Left ventricle myocardium inferior (tissue), 1 donor: ENCODE results near the gene SH3TC1. TPM values are rescaled to one million over a fixed set of nuclear protein-coding genes. Genes with fewer than 3 reads are reported as not detected.
A peak's percentile ranks its signal among the peaks of the same experiment; 100 is the strongest.

Experiments
- DNase-seq: peaks from one replicate; pipeline ENCODE4 v3.0.0-alpha.2; 2020
- H3K27ac ChIP-seq: fragments of 200-600 bp; replicated peaks from 2 replicates; pipeline ENCODE4 v1.8.0; 2021
- H3K27me3 ChIP-seq: fragments of 200-600 bp; 2 replicates; pipeline ENCODE4 v1.8.0; 2021; ENCODE audit warnings: low read depth
- H3K36me3 ChIP-seq: fragments of 200-600 bp; 2 replicates; pipeline ENCODE4 v1.8.0; 2021
- H3K4me1 ChIP-seq: fragments of 200-600 bp; 2 replicates; pipeline ENCODE4 v1.8.0; 2021
- H3K4me3 ChIP-seq: fragments of 200-600 bp; 2 replicates; pipeline ENCODE4 v1.8.0; 2021; ENCODE audit warnings: mild to moderate bottlenecking, moderate library complexity
- H3K9me3 ChIP-seq: fragments of 200-600 bp; replicated peaks from 2 replicates; pipeline ENCODE4 v1.8.0; 2021
- intact Hi-C: fragments of 100-400 bp; cut with micrococcal nuclease; formaldehyde crosslinking; loops from one replicate; pipeline ENCODE4 v1.11.0; 2022
- total RNA-seq: library from RNA; stranded (reverse); fragmentation: NEBNext Ultra II Directional; extraction: Animal tissue kit (Norgen Biotek cat#: 25700); gene quantifications from one replicate; pipeline ENCODE4 v1.2.1, GENCODE V29; 2021
- TF ChIP-seq, protein P1 (sequence below): fragments of 200-600 bp; IDR thresholded peaks from 2 replicates; pipeline ENCODE4 v1.8.0; 2021; ENCODE audit warnings: antibody characterized with exemption, mild to moderate bottlenecking, borderline replicate concordance
- donor health status: DM: no; HTN: yes; CAD: no; lungs with severe emphysema.

The SH3TC1 gene
- total RNA-seq, 1 donor from 2014 or later = 13.6 TPM

- Histone ChIP-seq H3K9me3 (no peaks in the 10 kb centered on the region), H3K36me3 (no peaks in the 10 kb centered on the region), H3K27me3 (peaks cover 11% of the 10 kb centered on the region), H3K27ac (no peak overlapping the region), H3K4me1 (peaks cover 46% of the 10 kb centered on the region), H3K4me3 (peak overlapping the region; percentile 82)
- DNase-seq = peak; percentile 51
- intact Hi-C loops = no loop called here
- TF ChIP-seq, protein P1, sequence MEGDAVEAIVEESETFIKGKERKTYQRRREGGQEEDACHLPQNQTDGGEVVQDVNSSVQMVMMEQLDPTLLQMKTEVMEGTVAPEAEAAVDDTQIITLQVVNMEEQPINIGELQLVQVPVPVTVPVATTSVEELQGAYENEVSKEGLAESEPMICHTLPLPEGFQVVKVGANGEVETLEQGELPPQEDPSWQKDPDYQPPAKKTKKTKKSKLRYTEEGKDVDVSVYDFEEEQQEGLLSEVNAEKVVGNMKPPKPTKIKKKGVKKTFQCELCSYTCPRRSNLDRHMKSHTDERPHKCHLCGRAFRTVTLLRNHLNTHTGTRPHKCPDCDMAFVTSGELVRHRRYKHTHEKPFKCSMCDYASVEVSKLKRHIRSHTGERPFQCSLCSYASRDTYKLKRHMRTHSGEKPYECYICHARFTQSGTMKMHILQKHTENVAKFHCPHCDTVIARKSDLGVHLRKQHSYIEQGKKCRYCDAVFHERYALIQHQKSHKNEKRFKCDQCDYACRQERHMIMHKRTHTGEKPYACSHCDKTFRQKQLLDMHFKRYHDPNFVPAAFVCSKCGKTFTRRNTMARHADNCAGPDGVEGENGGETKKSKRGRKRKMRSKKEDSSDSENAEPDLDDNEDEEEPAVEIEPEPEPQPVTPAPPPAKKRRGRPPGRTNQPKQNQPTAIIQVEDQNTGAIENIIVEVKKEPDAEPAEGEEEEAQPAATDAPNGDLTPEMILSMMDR = no peak
Observed at GRCh38 chr4:8157496-8157895, 41.6 kb upstream of the SH3TC1 start.

DNA sequence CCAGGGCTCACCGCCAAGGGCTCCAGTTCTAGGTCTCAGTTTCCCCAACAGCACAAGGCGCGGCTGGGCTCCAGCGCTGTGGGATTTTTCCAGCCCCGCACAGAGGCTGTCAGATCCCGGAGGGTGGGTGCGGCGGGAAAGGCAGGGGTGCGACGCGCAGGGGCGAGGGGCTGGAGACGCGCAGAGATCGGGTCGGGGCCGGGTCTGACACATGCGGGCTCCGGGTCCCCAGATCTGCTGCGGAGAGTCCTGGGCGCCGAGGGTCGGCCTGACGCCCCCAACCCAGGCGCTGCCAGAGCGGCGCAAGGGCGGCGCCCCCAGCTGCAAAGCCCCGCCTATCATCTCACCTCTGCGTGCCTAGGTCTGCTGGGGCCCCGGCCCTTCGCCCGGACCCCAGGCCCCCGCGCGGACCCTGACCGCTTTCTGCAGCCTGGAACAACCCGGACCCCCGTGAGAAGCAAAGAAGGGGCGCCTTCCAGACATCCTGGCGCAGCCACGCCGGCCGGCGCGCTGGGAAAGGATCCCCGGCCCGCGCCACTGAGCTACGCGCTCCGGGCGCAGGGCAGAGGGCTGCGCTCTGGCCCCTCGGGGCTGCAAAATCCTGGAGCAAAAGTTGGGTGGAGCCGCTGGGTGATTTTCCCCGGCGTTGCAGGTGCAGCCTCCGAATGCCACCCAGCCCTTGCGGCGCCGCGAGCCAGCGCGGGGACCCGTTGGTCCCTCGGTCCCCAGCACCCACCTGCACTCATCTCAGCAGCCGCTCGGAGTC is 41.0 kb upstream of the SH3TC1 start:
- H3K36me3 ChIP-seq = no peaks in the 10 kb centered on the region
- peaks cover 11% of the 10 kb centered on the region for H3K27me3 ChIP-seq
- H3K4me3 ChIP-seq = peak overlapping the region; percentile 82
- H3K9me3 ChIP-seq = no peaks in the 10 kb centered on the region
- TF ChIP-seq, protein P1 = no peak
- DNase-seq = no peak
- intact Hi-C loops = no loop called here
- peaks cover 39% of the 10 kb centered on the region for H3K4me1 ChIP-seq
- peak overlapping the region; percentile 45 for H3K27ac ChIP-seq

DNA sequence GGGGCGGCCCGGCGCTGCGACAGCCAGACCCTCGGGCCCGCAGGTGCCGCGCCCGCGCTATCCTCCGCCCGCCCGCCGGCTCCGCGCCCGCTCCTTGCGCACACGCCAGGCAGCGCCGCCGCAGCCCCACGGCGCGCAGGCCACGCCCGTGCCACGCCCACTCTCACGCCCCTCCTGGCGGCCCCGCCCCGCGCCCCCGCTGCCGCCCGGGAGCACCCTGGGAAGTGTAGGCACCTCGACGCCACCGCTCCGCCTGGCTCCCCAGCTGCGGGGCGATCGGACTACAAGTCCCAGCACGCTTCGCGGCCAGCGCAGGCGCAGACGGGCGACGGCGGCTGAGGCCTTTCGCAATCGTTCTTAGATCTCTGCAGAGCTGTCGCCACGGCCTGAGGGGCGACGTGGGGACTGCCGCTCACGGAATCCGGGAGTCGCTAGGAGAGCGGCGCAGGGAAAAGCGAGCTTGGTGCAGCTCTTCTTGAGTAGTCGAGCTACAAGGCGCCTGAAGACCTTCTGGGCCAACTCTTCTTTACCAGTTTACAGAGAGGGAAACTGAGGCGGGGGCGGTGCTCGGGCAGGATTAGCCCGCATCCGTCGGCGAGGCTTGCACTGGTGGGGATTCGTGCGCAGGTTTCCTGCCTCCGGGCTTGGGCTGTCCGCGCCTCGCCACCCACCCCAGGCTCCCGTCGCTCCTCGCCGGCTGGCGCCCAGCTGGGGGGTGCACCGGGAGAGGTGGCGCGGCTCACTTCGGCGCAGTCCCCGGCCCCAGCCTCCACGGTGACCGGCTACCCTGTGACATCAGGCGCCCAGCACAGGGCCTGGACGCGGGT is 40.2 kb upstream of the SH3TC1 start, which contains the start of gene ABLIM2:
ABLIM2 (minus strand) TSS at position 104 of the 827 bp plus-strand sequence. CDS start 124 bp downstream, outside the sequence.
- peaks cover 37% of the 10 kb centered on the region for H3K4me1 ChIP-seq

GRCh38 chr4:8159537-8160232 is 39.4 kb upstream of the SH3TC1 start:
- TF ChIP-seq, protein P1 = no peak
- no peaks in the 10 kb centered on the region for H3K9me3 ChIP-seq
- H3K27me3 ChIP-seq = peaks cover 11% of the 10 kb centered on the region
- peak overlapping the region; percentile 82 for H3K4me3 ChIP-seq
- intact Hi-C loops = no loop called here
- H3K4me1 ChIP-seq = peaks cover 42% of the 10 kb centered on the region
- DNase-seq = no peak
- peak overlapping the region; percentile 81 for H3K27ac ChIP-seq
- H3K36me3 ChIP-seq = no peaks in the 10 kb centered on the region

More for the DNA sequence above, 40.2 kb upstream of the SH3TC1 start, which contains the start of gene ABLIM2:
- DNase-seq = peak; percentile 98
- intact Hi-C loops = no loop called here
- peak within 1 kb of the TSS; percentile 81 for H3K27ac ChIP-seq
- no peaks in the 10 kb centered on the region for H3K36me3 ChIP-seq
- no peaks in the 10 kb centered on the region for H3K9me3 ChIP-seq
- peak within 1 kb of the TSS; percentile 82 for H3K4me3 ChIP-seq
- TF ChIP-seq, protein P1 = no peak
- H3K27me3 ChIP-seq = peaks cover 11% of the 10 kb centered on the region

- intact Hi-C loops = no loop called here
- TF ChIP-seq, protein P1 = no peak
- Histone ChIP-seq H3K4me3 (no peak overlapping the region), H3K9me3 (no peaks in the 10 kb centered on the region), H3K27me3 (peaks cover 11% of the 10 kb centered on the region), H3K36me3 (no peaks in the 10 kb centered on the region), H3K27ac (no peak overlapping the region), H3K4me1 (peaks cover 46% of the 10 kb centered on the region)
- DNase-seq = no peak
Observed at GRCh38 chr4:8160233-8160560, 38.9 kb upstream of the SH3TC1 start.
